Right forelimb (tissue), 1 donor: ENCODE results near the gene CDH13.

Experiments
- DNase-seq: peaks from one replicate; pipeline ENCODE4 v3.0.0-alpha.2; 2018

Gene CDH13

GRCh38 chr16:82626791-82627261, at the start of gene CDH13:
CDH13 (plus strand) TSS chr16:82626969.
- DNase-seq = peak; percentile 64

- DNase-seq = peak; percentile 45
Measured at GRCh38 chr16:82580298-82580890, 46.4 kb upstream of the CDH13 start.

DNA sequence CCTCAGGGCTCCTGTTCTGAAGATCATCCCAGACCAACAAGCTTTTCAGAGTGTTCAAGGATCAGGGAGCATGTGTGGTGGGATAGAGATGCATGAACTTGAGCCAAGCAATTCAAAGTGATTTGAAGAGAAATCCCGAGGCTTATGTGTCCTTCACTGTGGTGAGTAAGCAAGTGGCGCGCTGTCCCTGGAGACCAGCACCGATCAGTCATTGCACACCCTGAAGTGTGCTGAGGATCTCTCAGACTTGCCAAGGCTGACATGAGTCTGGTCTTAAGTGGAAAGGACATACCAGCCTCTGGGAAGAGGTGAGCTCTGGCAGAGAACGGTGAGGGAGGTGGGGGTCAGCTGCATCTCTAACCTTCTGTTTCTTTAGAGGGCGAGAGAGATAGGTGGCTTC, 43.8 kb upstream of the CDH13 start:
- DNase-seq = no peak

DNA sequence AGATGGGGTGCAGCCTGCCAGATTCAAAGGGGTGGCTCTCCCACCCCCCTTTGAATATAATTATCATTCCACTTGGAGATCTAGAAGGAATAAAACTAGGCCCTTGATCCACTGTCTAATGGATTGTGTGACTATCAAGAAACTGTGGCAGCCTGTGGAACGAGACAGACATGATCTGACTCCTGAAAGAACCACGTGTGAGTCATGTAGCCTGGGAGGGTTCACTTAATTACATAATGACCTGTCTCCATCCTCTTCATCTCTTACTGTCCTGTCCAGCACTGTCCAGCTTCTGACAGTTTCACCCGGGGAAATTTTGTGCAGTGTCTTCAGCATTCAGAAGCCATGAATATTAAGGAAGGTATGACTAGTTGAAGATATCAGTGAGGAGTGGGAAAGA, 43.3 kb upstream of the CDH13 start:
- no peak for DNase-seq

GRCh38 chr16:82584553-82585152, 42.1 kb upstream of the CDH13 start:
- DNase-seq = no peak

- DNase-seq = no peak
Measured at GRCh38 chr16:82585675-82586074, 41.1 kb upstream of the CDH13 start.

DNA sequence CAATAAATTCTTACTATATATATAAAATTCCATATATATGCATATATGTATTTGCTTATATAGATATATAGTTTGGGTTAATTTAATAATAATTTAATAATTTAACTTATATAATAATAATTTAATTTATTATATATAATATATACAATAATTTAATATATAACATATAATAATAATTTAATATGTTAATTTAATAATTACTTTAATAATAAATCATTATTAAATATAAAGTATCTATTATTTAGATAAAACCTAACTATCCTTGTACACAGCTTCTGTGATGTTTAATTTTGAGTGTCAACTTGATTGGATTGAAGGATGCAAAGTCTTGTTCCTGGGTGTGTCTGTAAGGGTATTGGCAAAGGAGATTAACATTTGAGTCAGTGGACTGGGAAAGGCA, 40.6 kb upstream of the CDH13 start:
- DNase-seq = no peak

GRCh38 chr16:82587289-82587688, 39.5 kb upstream of the CDH13 start:
- DNase-seq = no peak

DNA sequence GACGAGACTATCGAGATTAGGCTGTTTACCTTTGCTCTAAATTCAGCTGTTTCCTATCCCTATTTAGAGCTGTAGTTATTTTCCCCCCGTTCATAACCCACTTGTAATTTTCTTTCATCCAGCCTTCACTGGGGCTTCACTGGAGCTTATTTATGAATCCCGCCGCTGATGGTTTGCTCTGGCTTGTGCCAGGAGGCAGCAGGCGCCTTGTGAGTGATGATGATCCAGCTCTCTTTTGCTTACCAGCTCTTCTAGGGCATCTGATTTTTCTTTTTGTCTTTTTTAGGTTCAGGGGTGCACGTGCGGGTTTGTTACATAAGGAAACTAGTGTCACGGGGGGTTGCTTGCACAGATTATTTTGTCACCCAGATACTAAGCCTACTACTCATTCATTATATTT, 37.4 kb upstream of the CDH13 start:
- DNase-seq = no peak

GRCh38 chr16:82594114-82594513, 32.7 kb upstream of the CDH13 start:
- DNase-seq = no peak

- DNase-seq = no peak
Measured at GRCh38 chr16:82598771-82599170, 28.0 kb upstream of the CDH13 start.

GRCh38 chr16:82601989-82602640, 24.7 kb upstream of the CDH13 start:
- DNase-seq = no peak

- DNase-seq = peak; percentile 45
Measured at GRCh38 chr16:82603784-82604411, 22.9 kb upstream of the CDH13 start.

GRCh38 chr16:82605076-82605475, 21.7 kb upstream of the CDH13 start:
- DNase-seq = no peak

DNA sequence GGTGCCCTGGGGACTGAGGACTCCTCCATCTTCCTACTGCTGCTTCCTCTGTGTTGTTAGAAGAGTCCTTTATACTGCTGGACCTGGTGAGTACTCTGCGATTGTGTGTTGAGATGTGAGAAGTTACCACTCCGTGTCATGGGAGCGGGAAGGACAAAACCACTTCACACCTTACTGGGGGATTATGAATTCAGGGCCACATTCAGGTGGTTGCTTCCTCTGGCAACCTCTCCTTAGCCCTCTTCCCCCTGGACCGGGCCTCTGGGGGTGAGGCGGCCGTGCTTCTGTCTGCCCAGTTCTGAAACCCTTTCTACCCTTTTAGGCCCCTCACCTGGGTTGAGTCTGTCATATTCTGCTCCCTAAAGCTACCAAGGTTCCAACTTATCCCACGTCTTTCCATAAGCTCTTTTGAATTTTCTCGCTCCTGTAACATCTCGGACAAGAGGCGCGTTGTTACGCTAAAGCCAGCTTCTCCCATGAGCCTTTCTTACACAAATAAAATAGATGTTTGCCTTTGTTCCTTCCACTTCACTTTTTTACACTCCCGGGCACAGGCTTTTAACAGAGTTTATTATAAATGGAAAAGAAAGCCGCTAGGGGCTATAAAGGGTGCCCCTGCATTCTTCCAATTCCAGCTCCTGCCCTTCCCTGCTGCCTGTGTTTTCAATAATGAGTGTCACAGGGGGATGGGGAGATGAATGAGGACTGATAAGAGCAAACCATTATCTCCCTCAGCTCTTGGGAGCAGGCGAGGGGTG, 20.7 kb upstream of the CDH13 start:
- no peak for DNase-seq

DNA sequence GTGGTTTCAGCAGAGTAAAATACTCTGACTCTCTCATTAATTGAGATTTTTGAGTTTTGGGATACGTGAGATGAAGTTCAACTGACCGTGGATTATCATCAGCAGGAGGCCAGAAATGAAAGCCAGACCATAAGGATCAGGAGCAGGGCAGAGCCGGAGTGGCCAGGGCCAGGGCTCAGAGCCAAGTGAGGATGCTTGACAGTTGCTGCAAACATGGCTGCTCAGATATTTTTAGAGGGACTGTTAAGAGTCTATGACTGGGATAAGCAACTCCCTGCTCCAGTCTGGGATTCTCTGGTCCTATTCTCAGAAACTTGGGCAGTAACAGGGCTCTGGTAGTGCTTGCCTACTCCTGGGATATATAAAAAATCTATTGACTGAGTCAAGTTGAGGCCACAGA, 17.6 kb upstream of the CDH13 start:
- DNase-seq = no peak

- no peak for DNase-seq
Measured at GRCh38 chr16:82612263-82612662, 14.5 kb upstream of the CDH13 start.

DNA sequence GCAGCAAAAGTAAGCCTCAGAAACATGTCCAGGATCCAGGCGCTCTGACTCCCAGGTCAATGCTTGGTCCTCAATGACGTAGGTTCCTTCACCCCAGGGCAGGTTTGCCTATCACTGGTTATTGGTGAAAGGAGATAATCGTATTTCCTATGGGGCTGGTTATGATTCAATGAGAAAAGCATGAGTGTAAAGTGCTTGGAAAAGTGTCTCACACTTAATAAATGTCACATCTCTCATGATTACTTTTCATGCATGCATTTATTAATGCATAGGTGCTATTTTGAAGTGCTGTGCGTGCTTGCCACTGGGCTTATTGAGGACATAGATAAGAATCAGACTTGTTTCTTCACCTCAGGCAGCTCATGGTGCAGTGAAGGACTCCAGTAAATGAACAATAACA, 10.4 kb upstream of the CDH13 start:
- DNase-seq = no peak

DNA sequence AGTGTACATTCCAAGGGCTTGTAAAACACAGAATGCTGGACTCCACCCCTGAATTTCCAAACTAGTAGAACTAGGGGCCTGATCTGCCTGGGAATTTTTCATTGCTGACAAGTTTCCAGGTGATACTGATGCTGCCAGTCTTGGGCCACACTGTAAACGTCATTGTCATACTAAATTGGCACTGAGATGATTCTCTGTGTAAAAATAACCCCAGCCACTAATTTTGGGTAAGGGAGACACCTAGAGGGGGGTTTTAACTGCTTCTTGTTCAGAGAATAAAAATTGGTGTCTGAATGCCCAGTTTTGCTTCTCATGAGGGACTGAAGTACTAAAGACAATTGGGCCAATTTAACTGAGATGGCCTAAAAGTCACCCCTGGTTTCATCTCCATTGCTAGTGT, 5.0 kb upstream of the CDH13 start:
- no peak for DNase-seq

- no peak for DNase-seq
Measured at GRCh38 chr16:82623241-82623640, 3.5 kb upstream of the CDH13 start.

- no peak for DNase-seq
Measured at GRCh38 chr16:82625066-82625968, 1.5 kb upstream of the CDH13 start.

GRCh38 chr16:82628088-82628423, 1.3 kb downstream of the CDH13 start:
- DNase-seq = no peak
